HepG2 (cell line): ENCODE measurements around the gene ABTB2. TPM values are rescaled to one million over a fixed set of nuclear protein-coding genes. Genes with fewer than 3 reads are reported as not detected.
A peak's percentile ranks its signal among the peaks of the same experiment; 100 is the strongest.

Experiments
- ATAC-seq: fragments of 200-7000 bp; cut with Tn5 transposase; 3 replicates; pipeline ENCODE4 v1.9.1; 2020; ENCODE audit warnings: mild to moderate bottlenecking, moderate library complexity
- BruUV-seq: library from RNA; stranded (reverse); fragments of 400-500 nt; replicated peaks from 2 replicates; lab custom pipeline; 2021; lab: Mats Ljungman, UMichigan
- CTCF ChIA-PET: fragments of 300-600 bp; formaldehyde crosslinking; extraction: SDS; loops from one replicate; lab custom pipeline; 2021; ENCODE audit warnings: low total read pairs, inconsistent platforms, low intra/inter-chr PET ratio; lab: Yijun Ruan, JAX
- POLR2A ChIA-PET: fragments of 350-600 bp; sonication (Branson Sonifier 250); formaldehyde crosslinking; loops from one replicate; lab custom pipeline; 2020; ENCODE audit warnings: antibody characterized with exemption, inconsistent platforms; lab: Yijun Ruan, JAX
- DNase-seq: peaks from one replicate; pipeline ENCODE4 v3.0.0-alpha.2; 2015; ENCODE audit warnings: low spot score
- FAIRE-seq: peaks from 3 replicates; lab custom pipeline; 2011; peaks lifted over from hg19 to GRCh38; lab: Jason Lieb, UNC
- H2AFZ ChIP-seq: one replicate; pipeline ENCODE4 v1.6.1; 2011; ENCODE audit warnings: low read length, inconsistent platforms
- H3K27ac ChIP-seq: fragments of 300-600 bp; 3 replicates; pipeline ENCODE4 v1.8.0; 2011; ENCODE audit warnings: mixed run types, mild to moderate bottlenecking, mixed read lengths, low read length, inconsistent platforms; ENCODE audit not compliant: insufficient read depth; ENCODE audit errors: extremely low read length
- H3K27me3 ChIP-seq, 2 experiments: fragments of 200-600 bp in 1 of 2; 2 replicates in 1 of 2; 3 replicates in 1 of 2; pipeline versions ENCODE4 v1.6.0 to v1.8.0; 2011; ENCODE audit warnings: low read length in 2 of 2, mild to moderate bottlenecking in 2 of 2, moderate library complexity in 2 of 2, inconsistent platforms in 1 of 2; ENCODE audit not compliant: insufficient read depth in 2 of 2, control insufficient read depth in 1 of 2
- H3K36me3 ChIP-seq, 2 experiments: fragments of 200-600 bp in 1 of 2; replicated peaks in 1 of 2; 2 replicates in 1 of 2; 3 replicates in 1 of 2; pipeline versions ENCODE4 v1.5.1 to v1.8.0; 2011; ENCODE audit warnings: low read length in 2 of 2, inconsistent platforms in 1 of 2; ENCODE audit not compliant: insufficient read depth in 2 of 2, control insufficient read depth in 1 of 2
- H3K4me1 ChIP-seq: 2 replicates; pipeline ENCODE4 v1.5.1; 2012; ENCODE audit warnings: low read length, inconsistent platforms; ENCODE audit not compliant: insufficient read depth
- H3K4me2 ChIP-seq: 2 replicates; pipeline ENCODE4 v1.6.0; 2011; ENCODE audit warnings: low read depth, low read length, inconsistent platforms
- H3K4me3 ChIP-seq, 3 experiments: fragments of 200-600 bp in 1 of 3; sonication (generic), shearing (Covaris generic) in 1 of 3; replicated peaks in 1 of 3; 2 replicates each; pipeline ENCODE4 v1.5.1; 2011 to 2016; ENCODE audit warnings: low read length in 3 of 3, inconsistent platforms in 2 of 3, low read depth in 2 of 3, mild to moderate bottlenecking in 2 of 3, control low read depth in 1 of 3, mixed read lengths in 1 of 3; ENCODE audit not compliant: insufficient read depth in 1 of 3
- H3K79me2 ChIP-seq: one replicate; pipeline ENCODE4 v1.6.1; 2011; ENCODE audit warnings: low read length, inconsistent platforms; ENCODE audit not compliant: insufficient read depth
- H3K9ac ChIP-seq: 2 replicates; pipeline ENCODE4 v1.6.0; 2011; ENCODE audit warnings: mild to moderate bottlenecking, low read depth, low read length, inconsistent platforms; ENCODE audit not compliant: insufficient read depth
- H3K9me3 ChIP-seq: 2 replicates; pipeline ENCODE4 v1.5.1; 2012; ENCODE audit warnings: mild to moderate bottlenecking, low read length
- H4K20me1 ChIP-seq: 2 replicates; pipeline ENCODE4 v1.6.0; 2011; ENCODE audit warnings: inconsistent platforms, mild to moderate bottlenecking, low read length, moderate library complexity; ENCODE audit not compliant: insufficient read depth
- FOXA3 ChIP-seq: IDR thresholded peaks from 2 replicates; pipeline ENCODE4 v1.6.1; 2016; ENCODE audit warnings: missing genetic modification reagents, missing compliant biosample characterization
- ISL2 ChIP-seq: sonication (generic); formaldehyde crosslinking; IDR thresholded peaks from 2 replicates; pipeline ENCODE4 v1.5.0; 2020; ENCODE audit warnings: missing genetic modification reagents
- MAFK ChIP-seq, 2 experiments: IDR thresholded peaks in 1 of 2; conservative IDR thresholded peaks in 1 of 2; 2 replicates each; pipeline ENCODE4 v1.6.1; 2011; ENCODE audit warnings: improper control_type of control experiment in 2 of 2, low read length in 2 of 2
- NR2C2 ChIP-seq: sonication (generic); formaldehyde crosslinking; IDR thresholded peaks from 2 replicates; pipeline ENCODE4 v1.4.0; 2020; ENCODE audit warnings: missing genetic modification reagents, mild to moderate bottlenecking, moderate library complexity, borderline replicate concordance
- NR2F2 ChIP-seq: IDR thresholded peaks from 2 replicates; pipeline ENCODE4 v1.6.1; 2012; ENCODE audit warnings: low read depth, inconsistent platforms, borderline replicate concordance
- SNAPC2 ChIP-seq: sonication (generic); formaldehyde crosslinking; IDR thresholded peaks from 2 replicates; pipeline ENCODE4 v1.8.1; 2022; ENCODE audit warnings: mild to moderate bottlenecking, missing genetic modification reagents
- SOX6 ChIP-seq, 2 experiments: fragments of 450-650 bp in 1 of 2; sonication (generic) in 1 of 2; formaldehyde crosslinking in 1 of 2; IDR thresholded peaks; 2 replicates each; pipeline versions ENCODE4 v1.4.0 to v1.6.1; 2017 to 2020; ENCODE audit warnings: antibody characterized with exemption in 1 of 2, mild to moderate bottlenecking in 1 of 2, missing genetic modification reagents in 1 of 2
- WGBS: methylation state at CpG from one replicate; pipeline ENCODE4 v1.1.6; 2017; ENCODE audit warnings: low lambda C conversion rate; 5-methylcytosine and 5-hydroxymethylcytosine counted together
- in situ Hi-C: cut with HindIII; loops from 2 replicates; pipeline ENCODE4 v1.10.0; 2017; ENCODE audit warnings: low pct_unique_long_range_greater_than_20kb; ENCODE audit not compliant: extremely low pct_ligation_motif_present
- intact Hi-C: fragments of 100-400 bp; cut with micrococcal nuclease; formaldehyde crosslinking; loops from one replicate; pipeline ENCODE4 v1.10.0; 2022; ENCODE audit not compliant: unreplicated experiment
- polyA plus RNA-seq, 8 experiments: library from polyadenylated mRNA; depleted of rRNA in 3 of 8; stranded (reverse) in 7 of 8; unstranded in 1 of 8; fragments of >200 nt; fragmentation: Illumina TruSeq in 4 of 8; extraction: Trizol in 4 of 8; gene quantifications; 2 replicates each; pipeline versions ENCODE4 v1.2.1 to v1.2.3, GENCODE V29; 2011 to 2016; ENCODE audit warnings: low read depth in 4 of 8, missing spikeins in 1 of 8, mixed read lengths in 1 of 8; ENCODE audit not compliant: insufficient read depth in 1 of 8
- total RNA-seq, 5 experiments: library from RNA; depleted of rRNA; stranded (reverse); fragments of >200 nt; fragmentation: Illumina TruSeq; extraction: Trizol; gene quantifications; 2 replicates each; pipeline ENCODE4 v1.2.3, GENCODE V29; 2016; ENCODE audit warnings: low read depth in 1 of 5
- TF ChIP-seq, protein P1 (sequence below): sonication (generic); formaldehyde crosslinking; IDR thresholded peaks from 2 replicates; pipeline ENCODE4 v1.4.0; 2020; ENCODE audit warnings: missing genetic modification reagents
- TF ChIP-seq, protein P2 (sequence below): sonication (generic); formaldehyde crosslinking; IDR thresholded peaks from 2 replicates; pipeline ENCODE4 v1.9.0; 2021; ENCODE audit warnings: missing genetic modification reagents, mild to moderate bottlenecking, borderline replicate concordance
- TF ChIP-seq, protein P3 (sequence below): sonication (generic); formaldehyde crosslinking; IDR thresholded peaks from 2 replicates; pipeline ENCODE4 v1.4.0; 2020; ENCODE audit warnings: missing genetic modification reagents
- TF ChIP-seq, protein P4 (sequence below): IDR thresholded peaks from 2 replicates; pipeline ENCODE4 v1.4.0; 2020; ENCODE audit warnings: mild to moderate bottlenecking, missing genetic modification reagents

The ABTB2 gene
- total and polyA plus RNA-seq, 2 of the 13 experiments (the other 11 are each of a cell fraction or from before 2014, with no cell fraction given): 5.1 to 15.4 TPM

DNA sequence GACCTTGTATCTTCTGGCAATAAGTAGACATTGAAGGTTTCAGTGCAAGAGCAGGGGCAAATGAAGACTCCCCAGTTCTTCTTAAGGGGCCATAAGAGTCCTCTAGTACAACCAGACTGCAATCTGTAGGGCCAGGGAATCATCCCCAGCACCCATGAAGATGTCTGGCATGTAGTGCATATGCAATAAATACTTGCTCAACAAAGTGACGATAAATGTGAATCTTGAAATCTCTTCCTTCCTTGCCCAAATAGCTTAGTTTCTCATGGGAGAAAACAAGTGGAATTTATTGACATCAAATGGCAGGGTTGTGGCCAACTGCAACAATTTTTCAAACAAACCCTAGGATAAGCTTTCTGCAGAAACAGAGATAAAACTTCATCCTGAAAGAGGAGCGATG, 107.6 kb downstream of the ABTB2 start (continued):
- TF ChIP-seq, protein P1, sequence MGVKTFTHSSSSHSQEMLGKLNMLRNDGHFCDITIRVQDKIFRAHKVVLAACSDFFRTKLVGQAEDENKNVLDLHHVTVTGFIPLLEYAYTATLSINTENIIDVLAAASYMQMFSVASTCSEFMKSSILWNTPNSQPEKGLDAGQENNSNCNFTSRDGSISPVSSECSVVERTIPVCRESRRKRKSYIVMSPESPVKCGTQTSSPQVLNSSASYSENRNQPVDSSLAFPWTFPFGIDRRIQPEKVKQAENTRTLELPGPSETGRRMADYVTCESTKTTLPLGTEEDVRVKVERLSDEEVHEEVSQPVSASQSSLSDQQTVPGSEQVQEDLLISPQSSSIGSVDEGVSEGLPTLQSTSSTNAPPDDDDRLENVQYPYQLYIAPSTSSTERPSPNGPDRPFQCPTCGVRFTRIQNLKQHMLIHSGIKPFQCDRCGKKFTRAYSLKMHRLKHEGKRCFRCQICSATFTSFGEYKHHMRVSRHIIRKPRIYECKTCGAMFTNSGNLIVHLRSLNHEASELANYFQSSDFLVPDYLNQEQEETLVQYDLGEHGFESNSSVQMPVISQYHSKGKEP: no peak
- TF ChIP-seq, protein P2, sequence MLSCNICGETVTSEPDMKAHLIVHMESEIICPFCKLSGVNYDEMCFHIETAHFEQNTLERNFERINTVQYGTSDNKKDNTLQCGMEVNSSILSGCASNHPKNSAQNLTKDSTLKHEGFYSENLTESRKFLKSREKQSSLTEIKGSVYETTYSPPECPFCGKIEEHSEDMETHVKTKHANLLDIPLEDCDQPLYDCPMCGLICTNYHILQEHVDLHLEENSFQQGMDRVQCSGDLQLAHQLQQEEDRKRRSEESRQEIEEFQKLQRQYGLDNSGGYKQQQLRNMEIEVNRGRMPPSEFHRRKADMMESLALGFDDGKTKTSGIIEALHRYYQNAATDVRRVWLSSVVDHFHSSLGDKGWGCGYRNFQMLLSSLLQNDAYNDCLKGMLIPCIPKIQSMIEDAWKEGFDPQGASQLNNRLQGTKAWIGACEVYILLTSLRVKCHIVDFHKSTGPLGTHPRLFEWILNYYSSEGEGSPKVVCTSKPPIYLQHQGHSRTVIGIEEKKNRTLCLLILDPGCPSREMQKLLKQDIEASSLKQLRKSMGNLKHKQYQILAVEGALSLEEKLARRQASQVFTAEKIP (CRISPR knock-in tag): no peak
- no peak for TF ChIP-seq SNAPC2 (CRISPR knock-in tag)

DNA sequence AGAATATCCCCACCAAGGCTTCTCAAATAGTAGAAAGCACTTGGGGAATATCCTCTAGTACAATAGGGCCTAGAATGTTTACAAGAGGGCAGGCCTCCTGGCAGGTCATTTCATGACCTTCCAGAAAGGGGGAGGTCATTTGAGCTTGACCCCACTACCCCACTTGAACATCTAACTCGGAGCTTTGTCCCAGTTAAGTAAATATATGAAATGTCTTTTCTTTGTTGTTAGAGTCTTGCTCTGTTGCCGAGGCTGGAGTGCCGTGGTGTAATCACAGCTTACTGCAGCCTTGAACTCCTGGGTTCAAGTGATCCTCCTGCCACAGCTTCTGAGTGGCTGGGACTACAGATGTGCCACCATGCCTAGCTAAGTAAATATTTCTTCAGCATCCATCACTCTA, 108.4 kb downstream of the ABTB2 start:
- ChIA-PET CTCF (no interaction called here), POLR2A (interaction anchor here (0.7 to 3.4 kb wide), 3 partner anchors 96 to 178 kb away, joined by 3 to 14 read pairs (median 4); partner anchors contain the start of gene ABTB2)
- Histone ChIP-seq H3K27me3 (no peaks in the 10 kb centered on the region), H3K4me1 (peaks cover 52% of the 10 kb centered on the region), H4K20me1 (peaks cover 13% of the 10 kb centered on the region; the same call in 1 of the 2 replicates), H3K4me3 (no peak overlapping the region), H3K9ac (no peak overlapping the region), H3K27ac (no peak overlapping the region), H3K79me2 (no peaks in the 10 kb centered on the region), H3K36me3 (no peaks in the 10 kb centered on the region), H2AFZ (no peak overlapping the region), H3K9me3 (no peaks in the 10 kb centered on the region), H3K4me2 (peak overlapping the region; percentile 16; the same call in 1 of the 2 replicates)
- no TSS peak for BruUV-seq
- in situ Hi-C loops: no loop called here
- peak; percentile 60 for FAIRE-seq
- DNase-seq: peak; percentile 23
- WGBS: 0% methylated on average over 3 of the region's 3 CpGs
- intact Hi-C loops: no loop called here
- ATAC-seq: peak; percentile 25
- peak; percentile 67 for TF ChIP-seq NR2C2 (CRISPR knock-in tag)
- TF ChIP-seq ISL2 (CRISPR knock-in tag): 0 out of 2 replicates have a peak, but pooled peaks have one; percentile 31
- TF ChIP-seq, protein P3, sequence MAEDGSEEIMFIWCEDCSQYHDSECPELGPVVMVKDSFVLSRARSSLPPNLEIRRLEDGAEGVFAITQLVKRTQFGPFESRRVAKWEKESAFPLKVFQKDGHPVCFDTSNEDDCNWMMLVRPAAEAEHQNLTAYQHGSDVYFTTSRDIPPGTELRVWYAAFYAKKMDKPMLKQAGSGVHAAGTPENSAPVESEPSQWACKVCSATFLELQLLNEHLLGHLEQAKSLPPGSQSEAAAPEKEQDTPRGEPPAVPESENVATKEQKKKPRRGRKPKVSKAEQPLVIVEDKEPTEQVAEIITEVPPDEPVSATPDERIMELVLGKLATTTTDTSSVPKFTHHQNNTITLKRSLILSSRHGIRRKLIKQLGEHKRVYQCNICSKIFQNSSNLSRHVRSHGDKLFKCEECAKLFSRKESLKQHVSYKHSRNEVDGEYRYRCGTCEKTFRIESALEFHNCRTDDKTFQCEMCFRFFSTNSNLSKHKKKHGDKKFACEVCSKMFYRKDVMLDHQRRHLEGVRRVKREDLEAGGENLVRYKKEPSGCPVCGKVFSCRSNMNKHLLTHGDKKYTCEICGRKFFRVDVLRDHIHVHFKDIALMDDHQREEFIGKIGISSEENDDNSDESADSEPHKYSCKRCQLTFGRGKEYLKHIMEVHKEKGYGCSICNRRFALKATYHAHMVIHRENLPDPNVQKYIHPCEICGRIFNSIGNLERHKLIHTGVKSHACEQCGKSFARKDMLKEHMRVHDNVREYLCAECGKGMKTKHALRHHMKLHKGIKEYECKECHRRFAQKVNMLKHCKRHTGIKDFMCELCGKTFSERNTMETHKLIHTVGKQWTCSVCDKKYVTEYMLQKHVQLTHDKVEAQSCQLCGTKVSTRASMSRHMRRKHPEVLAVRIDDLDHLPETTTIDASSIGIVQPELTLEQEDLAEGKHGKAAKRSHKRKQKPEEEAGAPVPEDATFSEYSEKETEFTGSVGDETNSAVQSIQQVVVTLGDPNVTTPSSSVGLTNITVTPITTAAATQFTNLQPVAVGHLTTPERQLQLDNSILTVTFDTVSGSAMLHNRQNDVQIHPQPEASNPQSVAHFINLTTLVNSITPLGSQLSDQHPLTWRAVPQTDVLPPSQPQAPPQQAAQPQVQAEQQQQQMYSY (CRISPR knock-in tag): 0 out of 2 replicates have a peak, but pooled peaks have one; percentile 25
- TF ChIP-seq, protein P4, sequence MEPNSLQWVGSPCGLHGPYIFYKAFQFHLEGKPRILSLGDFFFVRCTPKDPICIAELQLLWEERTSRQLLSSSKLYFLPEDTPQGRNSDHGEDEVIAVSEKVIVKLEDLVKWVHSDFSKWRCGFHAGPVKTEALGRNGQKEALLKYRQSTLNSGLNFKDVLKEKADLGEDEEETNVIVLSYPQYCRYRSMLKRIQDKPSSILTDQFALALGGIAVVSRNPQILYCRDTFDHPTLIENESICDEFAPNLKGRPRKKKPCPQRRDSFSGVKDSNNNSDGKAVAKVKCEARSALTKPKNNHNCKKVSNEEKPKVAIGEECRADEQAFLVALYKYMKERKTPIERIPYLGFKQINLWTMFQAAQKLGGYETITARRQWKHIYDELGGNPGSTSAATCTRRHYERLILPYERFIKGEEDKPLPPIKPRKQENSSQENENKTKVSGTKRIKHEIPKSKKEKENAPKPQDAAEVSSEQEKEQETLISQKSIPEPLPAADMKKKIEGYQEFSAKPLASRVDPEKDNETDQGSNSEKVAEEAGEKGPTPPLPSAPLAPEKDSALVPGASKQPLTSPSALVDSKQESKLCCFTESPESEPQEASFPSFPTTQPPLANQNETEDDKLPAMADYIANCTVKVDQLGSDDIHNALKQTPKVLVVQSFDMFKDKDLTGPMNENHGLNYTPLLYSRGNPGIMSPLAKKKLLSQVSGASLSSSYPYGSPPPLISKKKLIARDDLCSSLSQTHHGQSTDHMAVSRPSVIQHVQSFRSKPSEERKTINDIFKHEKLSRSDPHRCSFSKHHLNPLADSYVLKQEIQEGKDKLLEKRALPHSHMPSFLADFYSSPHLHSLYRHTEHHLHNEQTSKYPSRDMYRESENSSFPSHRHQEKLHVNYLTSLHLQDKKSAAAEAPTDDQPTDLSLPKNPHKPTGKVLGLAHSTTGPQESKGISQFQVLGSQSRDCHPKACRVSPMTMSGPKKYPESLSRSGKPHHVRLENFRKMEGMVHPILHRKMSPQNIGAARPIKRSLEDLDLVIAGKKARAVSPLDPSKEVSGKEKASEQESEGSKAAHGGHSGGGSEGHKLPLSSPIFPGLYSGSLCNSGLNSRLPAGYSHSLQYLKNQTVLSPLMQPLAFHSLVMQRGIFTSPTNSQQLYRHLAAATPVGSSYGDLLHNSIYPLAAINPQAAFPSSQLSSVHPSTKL (CRISPR knock-in tag): peak; percentile 76
- peak; percentile 76 for TF ChIP-seq NR2F2
- no peak for TF ChIP-seq MAFK (conservative IDR thresholded peaks at IDR 0.05 in 1 of 2, IDR thresholded peaks at IDR 0.05 in 1 of 2; ENCODE audit: low read length in 2 of 2)
- no peak for TF ChIP-seq SOX6 (IDR thresholded peaks at IDR 0.05)
- peak; percentile 61 for TF ChIP-seq SOX6 (CRISPR knock-in tag; IDR thresholded peaks at IDR 0.05)
- TF ChIP-seq FOXA3 (CRISPR knock-in tag): 0 out of 2 replicates have a peak, but pooled peaks have one; percentile 33
